ENCODE measurements around the gene TMEM156.

- no peak for TF ChIP-seq CTCF (IDR thresholded peaks at IDR 0.05)
- TF ChIP-seq EZH2phosphoT487 (IDR thresholded peaks at IDR 0.05) = no peak
- no peak for TF ChIP-seq EZH2 (IDR thresholded peaks at IDR 0.05)
Measured at GRCh38 chr4:38920677-38921076, 111.5 kb downstream of the TMEM156 start.
